Measurements from ENCODE around the gene RALGDS. TPM values are rescaled to one million over a fixed set of nuclear protein-coding genes. Genes with fewer than 3 reads are reported as not detected.
A peak's percentile ranks its signal among the peaks of the same experiment; 100 is the strongest.

RALGDS gene
- total and polyA plus RNA-seq, 2 of the 13 experiments (the other 11 are each of a cell fraction or from before 2014, with no cell fraction given), result 12.9 to 25.5 TPM

GRCh38 chr9:133148199-133149129, 27.4 kb upstream of the RALGDS start:
- Histone ChIP-seq H3K27ac (ENCODE audit: extremely low read length, insufficient read depth, low read length) (peak overlapping the region; percentile 80), H3K79me2 (ENCODE audit: insufficient read depth, low read length) (peaks cover 5% of the 10 kb centered on the region), H2AFZ (ENCODE audit: low read length) (no peak overlapping the region), H3K4me1 (ENCODE audit: insufficient read depth, low read length) (peaks cover 61% of the 10 kb centered on the region), H3K4me3 (replicated peaks in 1 of 3; ENCODE audit: insufficient read depth in 1 of 3, low read depth in 2 of 3, low read length in 3 of 3) (peak overlapping the region; percentile 84 to 88 (median 88)), H3K27me3 (ENCODE audit: control insufficient read depth in 1 of 2, insufficient read depth in 2 of 2, low read length in 2 of 2) (peaks cover 0 to 3% of the 10 kb centered on the region in 2 experiments; a peak in 1 of 5 replicates), H4K20me1 (ENCODE audit: insufficient read depth, low read length) (peaks cover 8% of the 10 kb centered on the region; the same call in 1 of the 2 replicates), H3K36me3 (replicated peaks in 1 of 2; ENCODE audit: control insufficient read depth in 1 of 2, insufficient read depth in 2 of 2, low read length in 2 of 2) (no peaks in the 10 kb centered on the region), H3K4me2 (ENCODE audit: low read depth, low read length) (peak overlapping the region; percentile 100), H3K9ac (ENCODE audit: insufficient read depth, low read depth, low read length) (peak overlapping the region; percentile 85), H3K9me3 (ENCODE audit: low read length) (no peaks in the 10 kb centered on the region)
- no peak for FAIRE-seq
- peak; percentile 5 for ATAC-seq
- no TSS peak for BruUV-seq (replicated peaks)
- intact Hi-C loops (cut with micrococcal nuclease; ENCODE audit: unreplicated experiment), result loop anchor here (5.0 kb wide), 2 partner anchors 106 to 121 kb away; no protein-coding TSS in a partner anchor
- 2% methylated on average over 29 of the region's 65 CpGs for WGBS (ENCODE audit: low lambda C conversion rate)
- in situ Hi-C loops (cut with HindIII; ENCODE audit: extremely low pct_ligation_motif_present, low pct_unique_long_range_greater_than_20kb), result loop anchor here (5.0 to 10.0 kb wide), 2 partner anchors 41 to 104 kb away; no protein-coding TSS in a partner anchor
- ChIA-PET POLR2A (interaction anchor here (1.0 to 2.0 kb wide), 7 partner anchors 10 to 311 kb away, joined by 3 to 12 read pairs (median 4); partner anchors contain the start of genes CACFD1, GTF3C5, MED22 and RALGDS), CTCF (ENCODE audit: low intra/inter-chr PET ratio, low total read pairs) (interaction anchor here (0.6 to 5.7 kb wide), 3 partner anchors 13 to 126 kb away, joined by 3 to 70 read pairs (median 3); no protein-coding TSS in a partner anchor)
- DNase-seq (ENCODE audit: low spot score), result no peak
- TF ChIP-seq HNRNPL (IDR thresholded peaks at IDR 0.05; ENCODE audit: low read depth, low read length), result 0 out of 2 replicates have a peak, but pooled peaks have one; percentile 37
- TF ChIP-seq ZSCAN21 (CRISPR knock-in tag; IDR thresholded peaks at IDR 0.05; ENCODE audit: borderline replicate concordance), result no peak
- 0 out of 2 replicates have a peak, but pooled peaks have one; percentile 38 for TF ChIP-seq ZNF572 (CRISPR knock-in tag; IDR thresholded peaks at IDR 0.05)
- no peak for TF ChIP-seq NONO (IDR thresholded peaks at IDR 0.05)
- TF ChIP-seq NONO (CRISPR knock-in tag; conservative IDR thresholded peaks at IDR 0.05), result no peak
- TF ChIP-seq SP140L (CRISPR knock-in tag; IDR thresholded peaks at IDR 0.05; ENCODE audit: borderline replicate concordance), result no peak
- 0 out of 2 replicates have a peak, but pooled peaks have one; percentile 18 for TF ChIP-seq PATZ1 (CRISPR knock-in tag; IDR thresholded peaks at IDR 0.05)
- no peak for TF ChIP-seq ZNF547 (CRISPR knock-in tag; IDR thresholded peaks at IDR 0.05)
- 0 out of 2 replicates have a peak, but pooled peaks have one; percentile 11 for TF ChIP-seq ZNF607 (CRISPR knock-in tag; IDR thresholded peaks at IDR 0.05; ENCODE audit: borderline replicate concordance)
- no peak for TF ChIP-seq ZNF251 (CRISPR knock-in tag; IDR thresholded peaks at IDR 0.05)
- TF ChIP-seq ZNF543 (CRISPR knock-in tag; IDR thresholded peaks at IDR 0.05), result no peak
- TF ChIP-seq PRDM4 (CRISPR knock-in tag; IDR thresholded peaks at IDR 0.05; ENCODE audit: borderline replicate concordance), result no peak
- 0 out of 2 replicates have a peak, but pooled peaks have one; percentile 33 for TF ChIP-seq SALL1 (CRISPR knock-in tag; IDR thresholded peaks at IDR 0.05)
- 0 out of 2 replicates have a peak, but pooled peaks have one; percentile 22 for TF ChIP-seq ELF1 (CRISPR knock-in tag; IDR thresholded peaks at IDR 0.05)
- TF ChIP-seq PHB2 (IDR thresholded peaks at IDR 0.05; ENCODE audit: partially characterized antibody), result no peak
- TF ChIP-seq ZBTB43 (CRISPR knock-in tag; conservative IDR thresholded peaks at IDR 0.05), result no peak
- no peak for TF ChIP-seq ZNF781 (CRISPR knock-in tag; IDR thresholded peaks at IDR 0.05; ENCODE audit: borderline replicate concordance, not compliant biosample characterization)
